ENCODE data around the gene BCAS3.

DNA sequence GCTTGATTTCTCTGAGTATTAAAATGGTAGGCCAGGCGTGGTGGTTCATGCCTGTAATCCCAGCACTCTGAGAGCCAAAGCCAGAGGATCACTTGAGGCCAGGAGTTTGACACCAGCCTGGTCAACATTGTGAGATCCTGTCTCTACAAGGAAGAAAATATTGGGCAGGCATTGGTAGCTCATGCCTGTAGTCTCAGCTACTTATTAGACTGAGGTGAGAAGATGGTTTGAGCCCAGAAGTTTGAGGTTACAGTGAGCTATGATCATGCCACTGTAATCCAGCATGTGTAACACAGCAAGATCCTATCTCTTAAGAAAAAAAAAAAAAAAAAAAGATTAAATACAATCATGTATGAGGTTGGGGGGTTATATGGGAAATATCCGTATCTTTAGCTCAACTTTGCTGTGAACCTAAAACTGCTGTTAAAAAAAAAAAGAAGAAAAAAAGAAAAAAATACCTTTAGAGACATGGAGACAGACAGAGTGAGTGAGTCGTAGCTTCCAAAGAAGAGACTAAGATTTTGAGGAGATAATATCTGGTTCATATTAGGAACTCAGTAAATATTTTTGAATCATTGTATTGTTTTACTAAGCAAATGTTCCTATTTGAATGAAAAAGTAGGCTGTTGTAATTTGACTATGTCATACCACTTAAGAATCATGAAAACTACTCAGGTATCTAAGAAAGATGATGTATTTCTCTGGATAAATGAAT is 396.3 kb downstream of the BCAS3 start:
- TF ChIP-seq, protein P1, sequence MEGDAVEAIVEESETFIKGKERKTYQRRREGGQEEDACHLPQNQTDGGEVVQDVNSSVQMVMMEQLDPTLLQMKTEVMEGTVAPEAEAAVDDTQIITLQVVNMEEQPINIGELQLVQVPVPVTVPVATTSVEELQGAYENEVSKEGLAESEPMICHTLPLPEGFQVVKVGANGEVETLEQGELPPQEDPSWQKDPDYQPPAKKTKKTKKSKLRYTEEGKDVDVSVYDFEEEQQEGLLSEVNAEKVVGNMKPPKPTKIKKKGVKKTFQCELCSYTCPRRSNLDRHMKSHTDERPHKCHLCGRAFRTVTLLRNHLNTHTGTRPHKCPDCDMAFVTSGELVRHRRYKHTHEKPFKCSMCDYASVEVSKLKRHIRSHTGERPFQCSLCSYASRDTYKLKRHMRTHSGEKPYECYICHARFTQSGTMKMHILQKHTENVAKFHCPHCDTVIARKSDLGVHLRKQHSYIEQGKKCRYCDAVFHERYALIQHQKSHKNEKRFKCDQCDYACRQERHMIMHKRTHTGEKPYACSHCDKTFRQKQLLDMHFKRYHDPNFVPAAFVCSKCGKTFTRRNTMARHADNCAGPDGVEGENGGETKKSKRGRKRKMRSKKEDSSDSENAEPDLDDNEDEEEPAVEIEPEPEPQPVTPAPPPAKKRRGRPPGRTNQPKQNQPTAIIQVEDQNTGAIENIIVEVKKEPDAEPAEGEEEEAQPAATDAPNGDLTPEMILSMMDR (IDR thresholded peaks at IDR 0.05; ENCODE audit: low read length), result no peak
- TF ChIP-seq EZH2 (IDR thresholded peaks at IDR 0.05; ENCODE audit: borderline replicate concordance, low read length), result no peak

Data from OCI-LY1 (cell line).